GM23338 (cell line): ENCODE data around the gene NXPE3. TPM values are rescaled to one million over a fixed set of nuclear protein-coding genes. Genes with fewer than 3 reads are reported as not detected.

Experiments
- ATAC-seq: fragments of 200-7000 bp; cut with Tn5 transposase; 3 replicates; pipeline ENCODE4 v1.9.1; 2020
- DNase-seq: peaks from one replicate; pipeline ENCODE4 v3.0.0-alpha.2; 2015; ENCODE audit warnings: low spot score
- H2AFZ ChIP-seq: fragments of 200-600 bp; sonication (generic); 2 replicates; pipeline ENCODE4 v1.8.0; 2016; ENCODE audit warnings: antibody characterized with exemption, mild to moderate bottlenecking, moderate library complexity
- H3F3A ChIP-seq: fragments of 200-600 bp; sonication (generic); replicated peaks from 2 replicates; pipeline ENCODE4 v1.8.0; 2017; ENCODE audit warnings: antibody characterized with exemption, mixed run types, low read depth
- H3K27ac ChIP-seq: fragments of 200-600 bp; sonication (generic); 2 replicates; pipeline ENCODE4 v1.6.1; 2016; ENCODE audit warnings: low read depth
- H3K27me3 ChIP-seq: fragments of 200-600 bp; sonication (generic); 2 replicates; pipeline ENCODE4 v1.8.0; 2016; ENCODE audit warnings: mild to moderate bottlenecking, mixed run types, moderate library complexity; ENCODE audit not compliant: insufficient read depth
- H3K36me3 ChIP-seq: fragments of 200-600 bp; sonication (generic); 2 replicates; pipeline ENCODE4 v1.8.0; 2016; ENCODE audit warnings: mild to moderate bottlenecking; ENCODE audit not compliant: insufficient read depth
- H3K4me1 ChIP-seq: fragments of 200-600 bp; sonication (generic); 2 replicates; pipeline ENCODE4 v1.8.0; 2016; ENCODE audit warnings: mild to moderate bottlenecking, moderate library complexity; ENCODE audit not compliant: insufficient read depth
- H3K4me2 ChIP-seq: fragments of 200-600 bp; sonication (generic); 2 replicates; pipeline ENCODE4 v1.7.1; 2017; ENCODE audit warnings: mixed run types
- H3K4me3 ChIP-seq: fragments of 200-600 bp; sonication (generic); 2 replicates; pipeline ENCODE4 v1.6.1; 2016; ENCODE audit warnings: mixed run types
- H3K79me2 ChIP-seq: fragments of 200-600 bp; sonication (generic); replicated peaks from 2 replicates; pipeline ENCODE4 v1.8.0; 2017; ENCODE audit warnings: mild to moderate bottlenecking; ENCODE audit not compliant: insufficient read depth
- H3K9me2 ChIP-seq: fragments of 200-600 bp; sonication (generic); 2 replicates; pipeline ENCODE4 v1.8.0; 2017; ENCODE audit not compliant: insufficient read depth
- H4K20me1 ChIP-seq: fragments of 200-600 bp; sonication (generic); replicated peaks from 2 replicates; pipeline ENCODE4 v1.8.0; 2017; ENCODE audit warnings: mild to moderate bottlenecking; ENCODE audit not compliant: insufficient read depth
- H3K27ac Mint-ChIP-seq: 2 replicates; pipeline ENCODE4 v1.8.0; 2020; ENCODE audit warnings: inconsistent platforms, mild to moderate bottlenecking, moderate library complexity, mixed read lengths
- H3K27me3 Mint-ChIP-seq: 3 replicates; pipeline ENCODE4 v1.8.0; 2022; ENCODE audit warnings: low read depth, mild to moderate bottlenecking, moderate library complexity, mixed read lengths, inconsistent platforms; ENCODE audit not compliant: insufficient read depth, poor library complexity
- H3K36me3 Mint-ChIP-seq: 3 replicates; pipeline ENCODE4 v1.8.0; 2021; ENCODE audit warnings: low read depth, mild to moderate bottlenecking, inconsistent platforms, moderate library complexity, mixed read lengths
- H3K4me1 Mint-ChIP-seq: 3 replicates; pipeline ENCODE4 v1.8.0; 2020; ENCODE audit warnings: mild to moderate bottlenecking, inconsistent platforms, mixed read lengths
- H3K4me3 Mint-ChIP-seq: 3 replicates; pipeline ENCODE4 v1.8.0; 2021; ENCODE audit warnings: moderate library complexity, mild to moderate bottlenecking, inconsistent platforms, mixed read lengths
- H3K9me3 Mint-ChIP-seq: 3 replicates; pipeline ENCODE4 v1.8.0; 2020; ENCODE audit warnings: moderate library complexity, mild to moderate bottlenecking, inconsistent platforms, mixed read lengths
- CREB1 ChIP-seq: fragments of 250-450 bp; sonication (Bioruptor Pico); IDR thresholded peaks from 2 replicates; pipeline ENCODE4 v1.5.0; 2020; ENCODE audit warnings: low read depth, mild to moderate bottlenecking, moderate library complexity
- EZH2 ChIP-seq: fragments of 200-600 bp; sonication (generic); IDR thresholded peaks from one replicate; pipeline ENCODE4 v1.8.0; 2017; ENCODE audit warnings: antibody characterized with exemption, mild to moderate bottlenecking, low read depth; ENCODE audit not compliant: unreplicated experiment
- JUNB ChIP-seq: IDR thresholded peaks from one replicate; pipeline ENCODE4 v1.6.1; 2016; ENCODE audit warnings: antibody characterized with exemption; ENCODE audit not compliant: unreplicated experiment
- POLR2AphosphoS5 ChIP-seq: IDR thresholded peaks from 2 replicates; pipeline ENCODE4 v1.6.1; 2016; ENCODE audit warnings: antibody characterized with exemption, low read depth
- ZNF114 ChIP-seq: fragments of 250-450 bp; sonication (Bioruptor Pico); IDR thresholded peaks from 2 replicates; pipeline ENCODE4 v1.5.0; 2020; ENCODE audit warnings: mild to moderate bottlenecking, moderate library complexity
- ZNF331 ChIP-seq: fragments of 250-450 bp; sonication (Bioruptor Pico); IDR thresholded peaks from 2 replicates; pipeline ENCODE4 v1.5.0; 2020; ENCODE audit warnings: low read depth, mild to moderate bottlenecking, moderate library complexity
- polyA plus RNA-seq: library from polyadenylated mRNA; unstranded; fragments of >200 nt; fragmentation: Nextera tagmentation; extraction: Ambion mirVana; gene quantifications from 2 replicates; pipeline ENCODE4 v1.2.1, GENCODE V29; 2016
- total RNA-seq: library from RNA; depleted of rRNA; stranded (reverse); fragments of >200 nt; shearing (Covaris generic); gene quantifications from 2 replicates; pipeline ENCODE4 v1.2.3, GENCODE V29; 2014
- TF ChIP-seq, protein P1 (sequence below), 2 experiments: fragments of 200-600 bp in 1 of 2; sonication (generic) in 1 of 2; conservative IDR thresholded peaks; 2 replicates each; pipeline versions ENCODE4 v1.5.1 to v1.6.1; 2016 to 2017; ENCODE audit warnings: antibody characterized with exemption in 2 of 2, low read depth in 2 of 2, mild to moderate bottlenecking in 2 of 2, moderate library complexity in 1 of 2
- TF ChIP-seq, protein P2 (sequence below): fragments of 250-450 bp; sonication (Bioruptor Pico); IDR thresholded peaks from 2 replicates; pipeline ENCODE4 v1.5.0; 2020; ENCODE audit warnings: mild to moderate bottlenecking, moderate library complexity

Gene NXPE3
- total and polyA plus RNA-seq, 2 experiments from 2014 or later, result 13.3 to 20.8 TPM

DNA sequence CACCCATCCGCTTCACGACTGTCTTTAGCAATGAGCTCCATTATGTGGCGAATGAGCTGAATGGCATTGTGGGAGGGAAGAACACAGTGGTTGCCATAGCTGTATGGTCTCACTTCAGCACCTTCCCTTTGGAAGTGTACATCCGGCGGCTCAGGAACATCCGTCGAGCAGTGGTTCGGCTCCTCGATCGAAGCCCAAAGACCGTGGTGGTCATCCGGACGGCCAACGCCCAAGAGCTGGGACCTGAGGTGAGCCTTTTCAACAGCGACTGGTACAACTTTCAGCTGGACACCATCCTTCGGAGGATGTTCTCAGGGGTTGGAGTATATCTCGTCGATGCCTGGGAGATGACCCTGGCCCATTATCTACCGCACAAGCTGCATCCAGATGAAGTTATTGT lies 42.5 kb downstream of the NXPE3 start:
- DNase-seq (no peak), ATAC-seq (no peak)
- Histone ChIP-seq H3K4me2 (no peak overlapping the region), H3K36me3 (peaks cover 3% of the 10 kb centered on the region; the same call in 1 of the 2 replicates), H3K27ac (no peak overlapping the region), H2AFZ (no peak overlapping the region), H3K4me3 (no peak overlapping the region), H4K20me1 (no peaks in the 10 kb centered on the region), H3K9me2 (no peaks in the 10 kb centered on the region), H3F3A (no peaks in the 10 kb centered on the region), H3K4me1 (no peaks in the 10 kb centered on the region), H3K27me3 (no peaks in the 10 kb centered on the region), H3K79me2 (no peaks in the 10 kb centered on the region)
- Mint-ChIP-seq H3K4me1 (peaks cover 2% of the 10 kb centered on the region; the same call in 1 of the 3 replicates), H3K4me3 (no peak overlapping the region), H3K9me3 (no peaks in the 10 kb centered on the region), H3K27ac (no peak overlapping the region), H3K27me3 (no peaks in the 10 kb centered on the region), H3K36me3 (0 out of 3 replicates have a peak, but pooled peaks cover 6% of the 10 kb centered on the region)
- TF ChIP-seq JUNB (no peak), POLR2AphosphoS5 (no peak), ZNF114 (CRISPR knock-in tag) (no peak), ZNF331 (no peak), CREB1 (CRISPR knock-in tag) (no peak), EZH2 (no peak)
- TF ChIP-seq, protein P1, sequence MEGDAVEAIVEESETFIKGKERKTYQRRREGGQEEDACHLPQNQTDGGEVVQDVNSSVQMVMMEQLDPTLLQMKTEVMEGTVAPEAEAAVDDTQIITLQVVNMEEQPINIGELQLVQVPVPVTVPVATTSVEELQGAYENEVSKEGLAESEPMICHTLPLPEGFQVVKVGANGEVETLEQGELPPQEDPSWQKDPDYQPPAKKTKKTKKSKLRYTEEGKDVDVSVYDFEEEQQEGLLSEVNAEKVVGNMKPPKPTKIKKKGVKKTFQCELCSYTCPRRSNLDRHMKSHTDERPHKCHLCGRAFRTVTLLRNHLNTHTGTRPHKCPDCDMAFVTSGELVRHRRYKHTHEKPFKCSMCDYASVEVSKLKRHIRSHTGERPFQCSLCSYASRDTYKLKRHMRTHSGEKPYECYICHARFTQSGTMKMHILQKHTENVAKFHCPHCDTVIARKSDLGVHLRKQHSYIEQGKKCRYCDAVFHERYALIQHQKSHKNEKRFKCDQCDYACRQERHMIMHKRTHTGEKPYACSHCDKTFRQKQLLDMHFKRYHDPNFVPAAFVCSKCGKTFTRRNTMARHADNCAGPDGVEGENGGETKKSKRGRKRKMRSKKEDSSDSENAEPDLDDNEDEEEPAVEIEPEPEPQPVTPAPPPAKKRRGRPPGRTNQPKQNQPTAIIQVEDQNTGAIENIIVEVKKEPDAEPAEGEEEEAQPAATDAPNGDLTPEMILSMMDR (conservative IDR thresholded peaks at IDR 0.05; ENCODE audit: low read depth in 2 of 2), result no peak
- TF ChIP-seq, protein P2, sequence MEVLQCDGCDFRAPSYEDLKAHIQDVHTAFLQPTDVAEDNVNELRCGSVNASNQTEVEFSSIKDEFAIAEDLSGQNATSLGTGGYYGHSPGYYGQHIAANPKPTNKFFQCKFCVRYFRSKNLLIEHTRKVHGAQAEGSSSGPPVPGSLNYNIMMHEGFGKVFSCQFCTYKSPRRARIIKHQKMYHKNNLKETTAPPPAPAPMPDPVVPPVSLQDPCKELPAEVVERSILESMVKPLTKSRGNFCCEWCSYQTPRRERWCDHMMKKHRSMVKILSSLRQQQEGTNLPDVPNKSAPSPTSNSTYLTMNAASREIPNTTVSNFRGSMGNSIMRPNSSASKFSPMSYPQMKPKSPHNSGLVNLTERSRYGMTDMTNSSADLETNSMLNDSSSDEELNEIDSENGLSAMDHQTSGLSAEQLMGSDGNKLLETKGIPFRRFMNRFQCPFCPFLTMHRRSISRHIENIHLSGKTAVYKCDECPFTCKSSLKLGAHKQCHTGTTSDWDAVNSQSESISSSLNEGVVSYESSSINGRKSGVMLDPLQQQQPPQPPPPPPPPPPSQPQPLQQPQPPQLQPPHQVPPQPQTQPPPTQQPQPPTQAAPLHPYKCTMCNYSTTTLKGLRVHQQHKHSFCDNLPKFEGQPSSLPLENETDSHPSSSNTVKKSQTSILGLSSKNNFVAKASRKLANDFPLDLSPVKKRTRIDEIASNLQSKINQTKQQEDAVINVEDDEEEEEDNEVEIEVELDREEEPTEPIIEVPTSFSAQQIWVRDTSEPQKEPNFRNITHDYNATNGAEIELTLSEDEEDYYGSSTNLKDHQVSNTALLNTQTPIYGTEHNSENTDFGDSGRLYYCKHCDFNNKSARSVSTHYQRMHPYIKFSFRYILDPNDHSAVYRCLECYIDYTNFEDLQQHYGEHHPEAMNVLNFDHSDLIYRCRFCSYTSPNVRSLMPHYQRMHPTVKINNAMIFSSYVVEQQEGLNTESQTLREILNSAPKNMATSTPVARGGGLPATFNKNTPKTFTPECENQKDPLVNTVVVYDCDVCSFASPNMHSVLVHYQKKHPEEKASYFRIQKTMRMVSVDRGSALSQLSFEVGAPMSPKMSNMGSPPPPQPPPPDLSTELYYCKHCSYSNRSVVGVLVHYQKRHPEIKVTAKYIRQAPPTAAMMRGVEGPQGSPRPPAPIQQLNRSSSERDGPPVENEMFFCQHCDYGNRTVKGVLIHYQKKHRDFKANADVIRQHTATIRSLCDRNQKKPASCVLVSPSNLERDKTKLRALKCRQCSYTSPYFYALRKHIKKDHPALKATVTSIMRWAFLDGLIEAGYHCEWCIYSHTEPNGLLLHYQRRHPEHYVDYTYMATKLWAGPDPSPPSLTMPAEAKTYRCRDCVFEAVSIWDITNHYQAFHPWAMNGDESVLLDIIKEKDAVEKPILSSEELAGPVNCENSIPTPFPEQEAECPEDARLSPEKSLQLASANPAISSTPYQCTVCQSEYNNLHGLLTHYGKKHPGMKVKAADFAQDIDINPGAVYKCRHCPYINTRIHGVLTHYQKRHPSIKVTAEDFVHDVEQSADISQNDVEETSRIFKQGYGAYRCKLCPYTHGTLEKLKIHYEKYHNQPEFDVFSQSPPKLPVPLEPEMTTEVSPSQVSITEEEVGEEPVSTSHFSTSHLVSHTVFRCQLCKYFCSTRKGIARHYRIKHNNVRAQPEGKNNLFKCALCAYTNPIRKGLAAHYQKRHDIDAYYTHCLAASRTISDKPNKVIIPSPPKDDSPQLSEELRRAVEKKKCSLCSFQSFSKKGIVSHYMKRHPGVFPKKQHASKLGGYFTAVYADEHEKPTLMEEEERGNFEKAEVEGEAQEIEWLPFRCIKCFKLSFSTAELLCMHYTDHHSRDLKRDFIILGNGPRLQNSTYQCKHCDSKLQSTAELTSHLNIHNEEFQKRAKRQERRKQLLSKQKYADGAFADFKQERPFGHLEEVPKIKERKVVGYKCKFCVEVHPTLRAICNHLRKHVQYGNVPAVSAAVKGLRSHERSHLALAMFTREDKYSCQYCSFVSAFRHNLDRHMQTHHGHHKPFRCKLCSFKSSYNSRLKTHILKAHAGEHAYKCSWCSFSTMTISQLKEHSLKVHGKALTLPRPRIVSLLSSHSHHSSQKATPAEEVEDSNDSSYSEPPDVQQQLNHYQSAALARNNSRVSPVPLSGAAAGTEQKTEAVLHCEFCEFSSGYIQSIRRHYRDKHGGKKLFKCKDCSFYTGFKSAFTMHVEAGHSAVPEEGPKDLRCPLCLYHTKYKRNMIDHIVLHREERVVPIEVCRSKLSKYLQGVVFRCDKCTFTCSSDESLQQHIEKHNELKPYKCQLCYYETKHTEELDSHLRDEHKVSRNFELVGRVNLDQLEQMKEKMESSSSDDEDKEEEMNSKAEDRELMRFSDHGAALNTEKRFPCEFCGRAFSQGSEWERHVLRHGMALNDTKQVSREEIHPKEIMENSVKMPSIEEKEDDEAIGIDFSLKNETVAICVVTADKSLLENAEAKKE (CRISPR knock-in tag), result no peak
